Upper lobe of left lung (tissue), 6 donors: ENCODE measurements around the gene WASF3. TPM values are rescaled to one million over a fixed set of nuclear protein-coding genes. Genes with fewer than 3 reads are reported as not detected.

Experiments
- ATAC-seq, 2 donors: fragments of 200-7000 bp; cut with Tn5 transposase; one replicate each; pipeline ENCODE4 v1.9.1; 2022; ENCODE audit warnings: mild to moderate bottlenecking in 2 of 2, moderate library complexity in 2 of 2; ENCODE audit not compliant: low FRiP score in 2 of 2
- DNase-seq, 2 donors: peaks; one replicate each; pipeline ENCODE4 v3.0.0-alpha.2; 2019 to 2020
- H3K27ac ChIP-seq, 4 donors: fragments of 200-600 bp; sonication (generic); one replicate each; pipeline ENCODE4 v1.5.1; 2016 to 2019
- H3K27me3 ChIP-seq, 4 donors: fragments of 200-600 bp; sonication (generic); one replicate each; pipeline ENCODE4 v1.5.1; 2017 to 2019
- H3K36me3 ChIP-seq, 4 donors: fragments of 200-600 bp; sonication (generic); one replicate each; pipeline ENCODE4 v1.5.1; 2016 to 2019
- H3K4me1 ChIP-seq, 4 donors: fragments of 200-600 bp; sonication (generic); one replicate each; pipeline ENCODE4 v1.5.1; 2018 to 2019
- H3K4me3 ChIP-seq, 4 donors: fragments of 200-600 bp; sonication (generic); one replicate each; pipeline ENCODE4 v1.5.1; 2017 to 2019; ENCODE audit warnings: mild to moderate bottlenecking in 2 of 4, moderate library complexity in 1 of 4
- H3K9me3 ChIP-seq, 4 donors: fragments of 200-600 bp; sonication (generic); one replicate each; pipeline ENCODE4 v1.5.1; 2018 to 2019
- EP300 ChIP-seq, 4 donors: sonication (generic); formaldehyde crosslinking; IDR thresholded peaks; one replicate each; pipeline ENCODE4 v1.5.1; 2017; ENCODE audit warnings: antibody characterized with exemption in 4 of 4, control low read depth in 2 of 4
- POLR2A ChIP-seq, 4 donors: fragments of 450-650 bp; IDR thresholded peaks; one replicate each; pipeline ENCODE4 v1.5.1; 2016 to 2017; ENCODE audit warnings: antibody characterized with exemption in 4 of 4, mild to moderate bottlenecking in 2 of 4
- POLR2AphosphoS5 ChIP-seq, 2 donors: sonication (generic); formaldehyde crosslinking; IDR thresholded peaks; one replicate each; pipeline ENCODE4 v1.5.1; 2017; ENCODE audit warnings: antibody characterized with exemption in 2 of 2
- WGBS, 2 donors: methylation state at CpG; one replicate each; pipeline ENCODE4 v1.1.5; 2017 to 2018; 5-methylcytosine and 5-hydroxymethylcytosine counted together
- total RNA-seq, 6 donors: library from RNA; depleted of rRNA in 4 of 6; stranded (reverse); fragments of >200 nt in 4 of 6; gene quantifications; one replicate each; pipeline versions ENCODE4 v1.1.0 to v1.2.1, GENCODE V29; 2016 to 2021
- TF ChIP-seq, protein P1 (sequence below), 6 experiments: fragments of 450-650 bp in 4 of 6; fragments of 200-600 bp in 2 of 6; sonication (generic) in 2 of 6; IDR thresholded peaks; one replicate each; pipeline ENCODE4 v1.5.1; 2016 to 2019; ENCODE audit warnings: antibody characterized with exemption in 6 of 6
- donor health status: DM: no; HTN: no; CAD: no; lungs with moderate emphysema.
- donor health status: DM: no; HTN: yes; CAD: no; lungs with severe emphysema.

WASF3 gene
- total RNA-seq, 6 donors from 2014 or later = 12.6 to 23.0 (median 20.2) TPM

DNA sequence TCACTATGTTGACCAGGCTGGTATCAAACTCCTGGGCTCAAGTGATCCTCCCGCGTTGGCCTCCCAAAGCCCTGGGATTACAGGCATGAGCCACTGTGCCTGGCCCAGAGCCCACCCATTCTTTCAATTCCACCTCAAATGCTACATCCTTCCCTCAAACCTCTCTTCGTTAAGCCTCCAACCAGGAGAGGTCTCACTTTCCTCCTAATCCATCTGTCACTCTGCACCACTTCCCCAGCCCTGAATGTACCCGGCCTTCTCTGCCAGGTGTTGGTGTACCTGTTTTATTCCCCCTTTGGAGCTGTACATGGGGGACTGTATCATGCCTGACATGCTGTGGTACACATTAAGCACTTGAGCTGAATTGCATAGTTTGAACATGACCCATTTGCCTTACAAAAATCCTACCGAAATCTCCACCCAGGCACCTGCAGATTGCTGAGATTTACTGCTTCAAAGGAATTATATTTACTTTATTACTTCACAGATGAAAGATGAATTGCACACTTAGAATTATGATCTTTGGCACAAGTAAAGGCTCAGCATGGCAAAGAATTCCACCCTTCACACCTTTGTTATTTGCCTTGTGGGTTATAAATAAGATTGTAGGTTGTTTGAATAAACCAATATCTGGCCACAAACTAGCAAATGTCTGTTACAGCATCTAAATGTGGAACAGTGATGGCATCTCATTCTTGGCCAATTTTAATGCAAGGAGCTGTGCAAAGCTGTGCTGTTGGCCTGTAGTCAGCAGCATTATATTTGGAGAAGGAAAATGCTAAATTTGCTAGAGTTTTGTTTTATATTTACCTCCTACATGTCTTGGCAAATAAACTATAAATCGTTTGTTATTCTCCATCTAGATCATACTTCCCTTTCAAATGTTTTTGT lies 15.6 kb upstream of the WASF3 start:
- Histone ChIP-seq H3K4me3 (no peak overlapping the region), H3K27me3 (no peaks in the 10 kb centered on the region), H3K4me1 (no peaks in the 10 kb centered on the region), H3K9me3 (no peaks in the 10 kb centered on the region), H3K36me3 (no peaks in the 10 kb centered on the region), H3K27ac (no peak overlapping the region)
- TF ChIP-seq POLR2A (IDR thresholded peaks at IDR 0.05) = no peak
- TF ChIP-seq, protein P1, sequence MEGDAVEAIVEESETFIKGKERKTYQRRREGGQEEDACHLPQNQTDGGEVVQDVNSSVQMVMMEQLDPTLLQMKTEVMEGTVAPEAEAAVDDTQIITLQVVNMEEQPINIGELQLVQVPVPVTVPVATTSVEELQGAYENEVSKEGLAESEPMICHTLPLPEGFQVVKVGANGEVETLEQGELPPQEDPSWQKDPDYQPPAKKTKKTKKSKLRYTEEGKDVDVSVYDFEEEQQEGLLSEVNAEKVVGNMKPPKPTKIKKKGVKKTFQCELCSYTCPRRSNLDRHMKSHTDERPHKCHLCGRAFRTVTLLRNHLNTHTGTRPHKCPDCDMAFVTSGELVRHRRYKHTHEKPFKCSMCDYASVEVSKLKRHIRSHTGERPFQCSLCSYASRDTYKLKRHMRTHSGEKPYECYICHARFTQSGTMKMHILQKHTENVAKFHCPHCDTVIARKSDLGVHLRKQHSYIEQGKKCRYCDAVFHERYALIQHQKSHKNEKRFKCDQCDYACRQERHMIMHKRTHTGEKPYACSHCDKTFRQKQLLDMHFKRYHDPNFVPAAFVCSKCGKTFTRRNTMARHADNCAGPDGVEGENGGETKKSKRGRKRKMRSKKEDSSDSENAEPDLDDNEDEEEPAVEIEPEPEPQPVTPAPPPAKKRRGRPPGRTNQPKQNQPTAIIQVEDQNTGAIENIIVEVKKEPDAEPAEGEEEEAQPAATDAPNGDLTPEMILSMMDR (IDR thresholded peaks at IDR 0.05) = no peak
- TF ChIP-seq POLR2AphosphoS5 (IDR thresholded peaks at IDR 0.05) = no peak
- TF ChIP-seq EP300 (IDR thresholded peaks at IDR 0.05) = no peak
- 57 to 65% methylated on average over 6 of the region's 6 CpGs for WGBS, 2 donors
- DNase-seq (no peak), ATAC-seq (peak in 1 of 2 donors; percentile 61)

- no peaks in the 10 kb centered on the region for H3K9me3 ChIP-seq
- no peak overlapping the region for H3K27ac ChIP-seq
- H3K4me1 ChIP-seq = no peaks in the 10 kb centered on the region
- DNase-seq (no peak), ATAC-seq (no peak)
- TF ChIP-seq POLR2A (IDR thresholded peaks at IDR 0.05) (no peak), EP300 (IDR thresholded peaks at IDR 0.05) (no peak), POLR2AphosphoS5 (IDR thresholded peaks at IDR 0.05) (no peak)
- TF ChIP-seq, protein P1 (IDR thresholded peaks at IDR 0.05) = no peak
- no peak overlapping the region for H3K4me3 ChIP-seq
- no peaks in the 10 kb centered on the region for H3K36me3 ChIP-seq
- no peaks in the 10 kb centered on the region for H3K27me3 ChIP-seq
- 73 to 77% methylated on average over 8 of the region's 8 CpGs for WGBS, 2 donors
These were observed 12.8 kb upstream of the WASF3 start for GRCh38 chr13:26544707-26545106.

DNA sequence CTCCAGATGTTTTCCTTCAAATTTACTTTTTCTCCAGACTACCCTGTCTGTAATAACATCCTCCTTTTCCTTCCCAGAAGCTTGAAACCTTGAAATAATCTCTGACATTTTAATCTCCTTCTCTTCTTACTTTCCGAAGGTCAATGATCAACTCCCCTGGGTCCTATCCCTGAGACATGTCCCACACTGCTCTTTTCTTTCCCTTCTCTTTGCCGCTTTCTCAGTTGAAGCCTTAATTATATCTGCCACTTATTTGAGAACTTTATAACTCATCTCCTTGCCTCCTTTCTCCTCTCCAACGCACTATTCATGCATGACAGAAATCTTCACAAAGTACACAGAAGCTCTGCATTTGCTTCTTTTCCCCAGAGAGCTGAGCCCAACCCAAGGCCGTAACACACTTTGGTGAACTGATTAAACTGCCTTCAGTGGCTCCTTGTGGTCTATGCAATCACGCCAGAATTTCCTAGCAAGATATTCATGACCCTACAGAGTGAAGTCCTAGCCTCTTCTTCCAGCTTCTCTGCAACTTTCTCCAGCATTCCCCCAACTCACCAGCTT lies 9.2 kb upstream of the WASF3 start:
- H3K27me3 ChIP-seq = no peaks in the 10 kb centered on the region
- H3K4me3 ChIP-seq = no peak overlapping the region
- DNase-seq (no peak), ATAC-seq (no peak)
- H3K9me3 ChIP-seq = no peaks in the 10 kb centered on the region
- no peaks in the 10 kb centered on the region for H3K4me1 ChIP-seq
- TF ChIP-seq POLR2AphosphoS5 (IDR thresholded peaks at IDR 0.05) (no peak), POLR2A (IDR thresholded peaks at IDR 0.05) (no peak), EP300 (IDR thresholded peaks at IDR 0.05) (no peak)
- TF ChIP-seq, protein P1 (IDR thresholded peaks at IDR 0.05) = no peak
- H3K27ac ChIP-seq = no peak overlapping the region
- WGBS, 2 donors = 77 to 91% methylated on average over 5 of the region's 5 CpGs
- no peaks in the 10 kb centered on the region for H3K36me3 ChIP-seq

GRCh38 chr13:26549713-26550112 lies 7.8 kb upstream of the WASF3 start:
- TF ChIP-seq, protein P1 (IDR thresholded peaks at IDR 0.05) = no peak
- TF ChIP-seq EP300 (IDR thresholded peaks at IDR 0.05) (no peak), POLR2A (IDR thresholded peaks at IDR 0.05) (no peak), POLR2AphosphoS5 (IDR thresholded peaks at IDR 0.05) (no peak)
- Histone ChIP-seq H3K4me3 (no peak overlapping the region), H3K27ac (no peak overlapping the region), H3K4me1 (no peaks in the 10 kb centered on the region), H3K9me3 (no peaks in the 10 kb centered on the region), H3K36me3 (no peaks in the 10 kb centered on the region), H3K27me3 (no peaks in the 10 kb centered on the region)
- DNase-seq = no peak
- ATAC-seq = no peak
- WGBS, 2 donors = 19 to 31% methylated on average over 1 of the region's 1 CpG
